HG02938 (cell line): ENCODE measurements around the gene ANKRD63.

Experiments
- ATAC-seq: cut with Tn5 transposase; IDR thresholded peaks from one replicate; pipeline ENCODE4 v1.9.1; 2021; ENCODE audit warnings: mild to moderate bottlenecking, moderate library complexity; ENCODE audit not compliant: unreplicated experiment

Gene ANKRD63

GRCh38 chr15:40245666-40246450, 37.0 kb downstream of the ANKRD63 start:
- ATAC-seq = no peak

- no peak for ATAC-seq
Observed at GRCh38 chr15:40244961-40245523, 37.8 kb downstream of the ANKRD63 start.

- no peak for ATAC-seq
Observed at GRCh38 chr15:40243126-40243810, 39.6 kb downstream of the ANKRD63 start.

- ATAC-seq = no peak
Observed at GRCh38 chr15:40242601-40243000, 40.3 kb downstream of the ANKRD63 start.

- ATAC-seq = no peak
Observed at GRCh38 chr15:40242213-40242599, 40.7 kb downstream of the ANKRD63 start.

GRCh38 chr15:40241269-40242212, 41.3 kb downstream of the ANKRD63 start:
- no peak for ATAC-seq

- no peak for ATAC-seq
Observed at GRCh38 chr15:40240619-40241221, 42.1 kb downstream of the ANKRD63 start.

- no peak for ATAC-seq
Observed at GRCh38 chr15:40239693-40240618, 42.9 kb downstream of the ANKRD63 start.

- no peak for ATAC-seq
Observed at GRCh38 chr15:40239404-40239692, 43.5 kb downstream of the ANKRD63 start.

- no peak for ATAC-seq
Observed at GRCh38 chr15:40238532-40239403, 44.1 kb downstream of the ANKRD63 start, which contains the start of gene PAK6. TSS of gene PAK6 (plus strand) at chr15:40239063. CDS start at chr15:40264786, 25,723 bp downstream.

GRCh38 chr15:40235201-40235885, 47.5 kb downstream of the ANKRD63 start:
- ATAC-seq = no peak

- no peak for ATAC-seq
Observed at GRCh38 chr15:40234783-40235182, 48.1 kb downstream of the ANKRD63 start.

- no peak for ATAC-seq
Observed at GRCh38 chr15:40233727-40234577, 48.9 kb downstream of the ANKRD63 start.

- ATAC-seq = no peak
Observed at GRCh38 chr15:40232625-40233070, 50.2 kb downstream of the ANKRD63 start.
